ENCODE results near the gene BIVM.

The BIVM gene

GRCh38 chr13:102881819-102882686, 83.1 kb downstream of the BIVM start:
- DNase-seq = no peak
